Right lobe of liver (tissue), 4 donors: ENCODE results near the gene DACH1.

Experiments
- CTCF ChIP-seq, 4 donors: fragments of 200-600 bp in 3 of 4; fragments of 450-650 bp in 1 of 4; IDR thresholded peaks; one replicate each; pipeline versions ENCODE4 v1.5.1 to v1.8.0; 2016 to 2022; ENCODE audit warnings: antibody characterized with exemption in 4 of 4, mild to moderate bottlenecking in 2 of 4
- POLR2A ChIP-seq: fragments of 450-650 bp; IDR thresholded peaks from one replicate; pipeline ENCODE4 v1.6.1; 2017; ENCODE audit warnings: antibody characterized with exemption, mild to moderate bottlenecking
- donor health status: DM: no; HTN: no; CAD: no.
- donor health status: DM: no; HTN: no; CAD: no.
- donor health status: DM: no; HTN: yes; CAD: no.

- TF ChIP-seq CTCF (IDR thresholded peaks at IDR 0.05) (no peak), POLR2A (no peak)
These were observed 383.3 kb downstream of the DACH1 start for GRCh38 chr13:71483733-71484132.
